ENCODE data around the gene USP47.

Gene USP47

DNA sequence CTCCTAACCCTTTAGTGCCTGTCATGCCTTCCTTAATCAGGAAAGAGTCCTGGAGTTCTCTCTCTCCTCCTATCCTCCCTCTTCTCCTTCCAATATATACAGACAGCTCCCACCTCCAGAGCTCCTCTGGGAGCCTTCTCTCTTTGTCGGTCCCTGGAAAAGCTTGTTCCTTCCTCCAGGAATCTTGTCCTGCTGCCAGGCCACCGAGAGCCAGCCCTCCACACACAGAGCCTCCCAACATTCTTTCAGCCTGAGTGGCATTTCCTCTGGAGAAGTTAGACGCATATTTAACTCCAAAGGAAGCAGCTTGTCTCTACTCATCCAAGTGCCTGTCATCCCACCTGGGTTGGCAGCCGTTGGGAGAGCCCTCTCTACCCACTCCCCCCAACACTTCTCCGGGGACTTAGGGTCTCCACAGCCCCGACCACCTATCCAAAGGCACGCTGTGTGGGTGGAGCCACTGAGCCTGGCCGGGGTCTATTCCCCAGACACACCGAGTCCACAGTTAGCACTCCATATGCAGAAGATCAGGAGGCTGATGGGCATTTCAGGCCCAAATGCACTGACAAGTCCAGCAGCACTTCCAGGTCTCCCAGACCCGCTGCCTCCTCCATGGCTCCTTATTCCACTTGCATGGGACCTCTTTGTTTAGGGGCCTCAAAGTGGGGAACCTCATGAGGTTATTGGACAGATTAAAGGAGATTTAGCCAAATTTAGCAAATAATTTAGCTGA lies 135.6 kb downstream of the USP47 start:
- H3K9me3 Mint-ChIP-seq: no peaks in the 10 kb centered on the region
- H3K36me3 Mint-ChIP-seq (ENCODE audit: insufficient read depth): peaks cover 2% of the 10 kb centered on the region
- DNase-seq (ENCODE audit: low spot score in 2 of 2) (no peak), ATAC-seq (replicated peaks; ENCODE audit: extremely low read depth, poor library complexity, severe bottlenecking) (no peak)
- H3K27ac Mint-ChIP-seq (ENCODE audit: low read depth): no peak overlapping the region
- peaks cover 16% of the 10 kb centered on the region for H3K27me3 Mint-ChIP-seq
- peaks cover 17% of the 10 kb centered on the region for H3K4me1 Mint-ChIP-seq
- H3K4me3 Mint-ChIP-seq: no peak overlapping the region

DNA sequence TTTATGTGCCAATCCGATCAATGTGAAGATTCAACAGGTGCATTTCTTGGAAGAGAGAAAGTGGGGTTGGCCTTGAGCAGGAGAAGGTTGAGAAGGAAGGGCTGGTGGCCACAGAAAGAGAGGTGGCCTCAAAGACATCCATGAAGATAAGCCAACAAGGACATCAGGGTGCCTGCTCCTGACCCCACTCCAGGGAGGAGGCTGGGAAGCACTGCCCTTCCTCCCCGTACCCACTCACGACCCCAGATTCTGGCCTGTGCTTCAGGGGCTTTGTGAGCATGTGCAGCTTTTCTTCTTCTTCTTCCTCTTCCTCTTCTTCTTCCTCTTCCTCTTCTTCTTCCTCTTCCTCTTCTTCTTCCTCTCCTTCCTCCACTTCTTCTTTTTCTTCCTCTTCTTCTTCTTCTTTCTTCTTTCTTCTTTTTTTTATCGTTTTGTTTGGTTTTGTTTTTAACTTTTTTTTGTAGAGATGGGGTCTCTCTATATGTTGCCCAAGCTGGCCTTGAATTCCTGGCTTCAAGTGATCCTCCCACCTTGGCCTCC lies 136.4 kb downstream of the USP47 start:
- Mint-ChIP-seq H3K9me3 (no peaks in the 10 kb centered on the region), H3K27ac (ENCODE audit: low read depth) (peak overlapping the region; percentile 23), H3K27me3 (peaks cover 16% of the 10 kb centered on the region), H3K36me3 (ENCODE audit: insufficient read depth) (peaks cover 2% of the 10 kb centered on the region), H3K4me3 (no peak overlapping the region), H3K4me1 (peaks cover 17% of the 10 kb centered on the region)
- no peak for ATAC-seq (replicated peaks; ENCODE audit: extremely low read depth, poor library complexity, severe bottlenecking)
- no peak for DNase-seq (ENCODE audit: low spot score in 2 of 2)

DNA sequence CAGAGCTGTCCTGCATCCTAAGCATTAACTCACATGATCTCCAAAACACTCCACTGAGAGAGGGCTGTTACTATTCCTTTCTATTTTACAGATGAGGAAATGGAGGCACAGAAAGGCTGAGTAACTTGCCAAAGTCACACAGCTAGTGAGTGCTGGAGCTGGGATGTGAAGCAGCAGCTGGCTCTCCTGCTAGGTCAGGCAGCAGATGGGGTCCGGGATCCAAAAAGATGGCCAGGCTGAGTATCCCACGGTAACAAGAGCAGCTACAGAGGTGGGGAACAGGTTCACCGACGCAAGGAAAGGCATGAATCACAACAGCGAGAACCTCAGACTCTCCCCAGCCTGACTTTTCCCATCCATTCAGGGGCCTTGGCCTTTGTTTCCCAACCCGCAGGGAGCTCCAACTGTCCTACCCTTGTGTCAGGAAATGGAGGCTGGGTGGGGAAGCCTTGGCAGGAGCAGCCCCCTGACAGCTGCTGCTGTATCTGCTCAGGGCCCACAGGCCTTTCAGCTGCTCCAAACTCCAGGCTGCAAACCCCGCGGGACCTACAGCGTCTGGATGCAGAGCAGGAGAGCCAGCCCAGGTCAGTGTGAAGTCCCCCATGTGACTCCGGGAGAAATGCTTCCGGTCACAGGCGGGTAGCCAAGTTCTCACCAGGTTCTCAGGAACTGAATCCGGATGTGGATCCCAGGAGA lies 137.2 kb downstream of the USP47 start:
- Mint-ChIP-seq H3K9me3 (no peaks in the 10 kb centered on the region), H3K27ac (ENCODE audit: low read depth) (peak overlapping the region; percentile 23), H3K4me3 (no peak overlapping the region), H3K36me3 (ENCODE audit: insufficient read depth) (peaks cover 2% of the 10 kb centered on the region), H3K4me1 (peaks cover 17% of the 10 kb centered on the region), H3K27me3 (peaks cover 16% of the 10 kb centered on the region)
- no peak for ATAC-seq (replicated peaks; ENCODE audit: extremely low read depth, poor library complexity, severe bottlenecking)
- no peak for DNase-seq (ENCODE audit: low spot score in 2 of 2)

GRCh38 chr11:11979488-11980117 lies 137.8 kb downstream of the USP47 start:
- ATAC-seq (replicated peaks; ENCODE audit: extremely low read depth, poor library complexity, severe bottlenecking) (no peak), DNase-seq (ENCODE audit: low spot score in 2 of 2) (no peak)
- peaks cover 17% of the 10 kb centered on the region for H3K4me1 Mint-ChIP-seq
- peaks cover 16% of the 10 kb centered on the region for H3K27me3 Mint-ChIP-seq
- no peak overlapping the region for H3K4me3 Mint-ChIP-seq
- no peak overlapping the region for H3K27ac Mint-ChIP-seq (ENCODE audit: low read depth)
- H3K9me3 Mint-ChIP-seq: no peaks in the 10 kb centered on the region
- peaks cover 2% of the 10 kb centered on the region for H3K36me3 Mint-ChIP-seq (ENCODE audit: insufficient read depth)

DNA sequence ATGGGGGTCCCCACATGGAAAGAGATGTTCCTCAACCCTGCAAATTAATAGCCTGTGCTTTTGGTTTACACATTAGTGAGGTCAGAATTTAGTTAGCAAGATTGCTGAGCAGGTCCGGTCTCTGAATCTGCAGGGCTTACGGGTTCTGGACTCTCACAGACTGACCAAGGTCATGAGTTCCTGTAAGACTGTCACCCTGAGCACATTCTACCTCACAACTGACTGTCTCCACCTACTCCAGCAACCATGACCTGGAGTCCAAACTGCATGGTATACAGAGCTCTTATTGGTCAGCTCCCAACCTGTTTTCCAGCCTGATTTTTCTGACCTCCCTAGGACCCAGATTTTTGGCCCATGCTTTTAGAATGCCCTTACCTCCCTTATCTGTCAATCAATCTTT lies 138.4 kb downstream of the USP47 start:
- ATAC-seq (replicated peaks; ENCODE audit: extremely low read depth, poor library complexity, severe bottlenecking) (no peak), DNase-seq (ENCODE audit: low spot score in 2 of 2) (no peak)
- peaks cover 12% of the 10 kb centered on the region for H3K4me1 Mint-ChIP-seq
- no peaks in the 10 kb centered on the region for H3K9me3 Mint-ChIP-seq
- peaks cover 16% of the 10 kb centered on the region for H3K27me3 Mint-ChIP-seq
- no peak overlapping the region for H3K27ac Mint-ChIP-seq (ENCODE audit: low read depth)
- H3K36me3 Mint-ChIP-seq (ENCODE audit: insufficient read depth): no peaks in the 10 kb centered on the region
- no peak overlapping the region for H3K4me3 Mint-ChIP-seq

DNA sequence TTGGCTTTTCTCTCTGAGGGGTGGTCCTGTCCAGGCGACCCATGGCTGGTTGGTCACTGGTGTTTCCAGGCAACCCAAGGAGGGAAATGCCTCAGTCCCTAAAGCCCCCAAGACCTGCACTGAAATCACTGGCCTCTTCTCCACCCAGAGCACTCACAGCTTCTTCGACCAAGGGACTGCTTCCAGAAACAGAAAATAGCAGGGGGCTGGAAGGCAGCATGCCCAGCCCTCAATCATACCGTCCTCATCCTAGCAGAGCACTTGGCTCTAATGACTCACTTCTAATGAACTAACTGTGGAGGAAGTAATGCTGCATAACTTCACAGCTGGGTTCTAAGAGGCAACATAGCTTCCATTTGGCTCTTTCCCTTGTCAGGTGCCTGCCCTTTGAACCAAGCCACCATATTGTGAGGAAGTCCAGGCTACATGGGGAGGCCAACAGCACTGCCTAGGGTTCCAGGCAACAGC lies 139.1 kb downstream of the USP47 start:
- no peak for DNase-seq (ENCODE audit: low spot score in 2 of 2)
- no peak for ATAC-seq (replicated peaks; ENCODE audit: extremely low read depth, poor library complexity, severe bottlenecking)
- Mint-ChIP-seq H3K4me3 (no peak overlapping the region), H3K36me3 (ENCODE audit: insufficient read depth) (no peaks in the 10 kb centered on the region), H3K9me3 (no peaks in the 10 kb centered on the region), H3K4me1 (peaks cover 6% of the 10 kb centered on the region), H3K27ac (ENCODE audit: low read depth) (no peak overlapping the region), H3K27me3 (peaks cover 16% of the 10 kb centered on the region)

DNA sequence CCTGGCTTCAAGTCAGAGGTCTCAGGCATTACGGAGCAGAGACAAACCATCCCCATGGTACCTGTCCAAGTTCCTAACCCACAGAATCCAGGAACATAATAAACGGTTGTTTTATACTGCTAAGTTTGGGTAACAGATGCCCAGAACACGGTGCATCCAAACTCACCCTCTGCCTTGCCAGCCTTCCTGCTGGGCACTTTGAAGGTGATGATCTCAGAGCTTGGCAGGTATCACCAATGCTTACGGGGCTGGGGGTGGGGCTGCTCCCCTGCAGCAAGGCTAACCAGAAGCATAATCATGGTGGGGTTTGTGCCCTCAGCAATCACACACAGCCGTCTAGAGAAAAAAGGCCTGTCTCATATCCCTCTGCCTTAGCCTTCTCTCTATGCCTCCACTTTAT lies 139.6 kb downstream of the USP47 start:
- DNase-seq (ENCODE audit: low spot score in 2 of 2) (no peak), ATAC-seq (replicated peaks; ENCODE audit: extremely low read depth, poor library complexity, severe bottlenecking) (no peak)
- H3K27ac Mint-ChIP-seq (ENCODE audit: low read depth): no peak overlapping the region
- H3K4me3 Mint-ChIP-seq: no peak overlapping the region
- H3K9me3 Mint-ChIP-seq: no peaks in the 10 kb centered on the region
- peaks cover 2% of the 10 kb centered on the region for H3K36me3 Mint-ChIP-seq (ENCODE audit: insufficient read depth)
- H3K4me1 Mint-ChIP-seq: peaks cover 1% of the 10 kb centered on the region
- peaks cover 16% of the 10 kb centered on the region for H3K27me3 Mint-ChIP-seq

DNA sequence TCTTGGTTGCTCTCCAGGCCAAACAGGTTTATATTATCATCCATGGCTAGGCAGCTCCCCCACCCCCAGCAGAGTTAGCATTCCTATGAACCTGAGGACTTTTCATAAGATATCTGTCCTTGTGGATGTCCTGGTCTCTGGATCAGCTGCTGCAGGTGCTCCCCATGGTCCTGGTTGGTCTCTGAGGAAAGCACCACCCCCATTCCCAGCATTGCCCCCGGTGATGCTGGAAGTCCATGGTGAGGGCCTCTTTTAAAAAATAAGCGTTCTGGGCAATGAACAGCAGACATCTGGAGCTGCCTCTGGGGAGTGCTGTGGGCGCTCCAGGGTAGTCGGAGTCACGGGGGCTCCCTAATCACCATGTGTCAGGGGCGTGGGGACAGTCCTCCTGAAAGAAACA lies 140.1 kb downstream of the USP47 start:
- Mint-ChIP-seq H3K36me3 (ENCODE audit: insufficient read depth) (peaks cover 2% of the 10 kb centered on the region), H3K9me3 (no peaks in the 10 kb centered on the region), H3K27ac (ENCODE audit: low read depth) (no peak overlapping the region), H3K4me1 (peaks cover under 1% of the 10 kb centered on the region), H3K27me3 (peaks cover 16% of the 10 kb centered on the region), H3K4me3 (no peak overlapping the region)
- ATAC-seq (replicated peaks; ENCODE audit: extremely low read depth, poor library complexity, severe bottlenecking) (no peak), DNase-seq (ENCODE audit: low spot score in 2 of 2) (no peak)

DNA sequence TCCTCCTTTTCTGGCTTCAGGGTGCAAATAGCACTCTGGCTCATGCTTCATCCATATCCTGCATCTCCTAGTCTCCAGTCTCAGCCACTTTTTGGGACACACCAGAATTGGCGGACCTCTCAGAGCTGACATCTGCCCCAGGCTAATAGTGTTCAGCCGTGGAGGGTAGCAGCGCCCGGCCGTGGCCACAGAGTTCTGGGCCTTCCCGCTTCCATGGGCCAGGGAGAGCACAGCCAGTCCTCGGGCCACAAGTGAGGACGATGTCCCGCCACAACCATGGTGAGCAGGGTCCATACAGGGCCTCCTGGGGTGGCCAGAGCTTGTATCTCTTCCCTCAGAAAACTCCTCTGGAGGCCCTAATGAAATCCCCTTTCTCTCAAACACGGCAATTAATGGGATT lies 140.7 kb downstream of the USP47 start:
- H3K9me3 Mint-ChIP-seq: no peaks in the 10 kb centered on the region
- H3K27ac Mint-ChIP-seq (ENCODE audit: low read depth): no peak overlapping the region
- no peak overlapping the region for H3K4me3 Mint-ChIP-seq
- peaks cover 7% of the 10 kb centered on the region for H3K4me1 Mint-ChIP-seq
- DNase-seq (ENCODE audit: low spot score in 2 of 2): no peak
- ATAC-seq (replicated peaks; ENCODE audit: extremely low read depth, poor library complexity, severe bottlenecking): no peak
- peaks cover 2% of the 10 kb centered on the region for H3K36me3 Mint-ChIP-seq (ENCODE audit: insufficient read depth)
- H3K27me3 Mint-ChIP-seq: peaks cover 16% of the 10 kb centered on the region

DNA sequence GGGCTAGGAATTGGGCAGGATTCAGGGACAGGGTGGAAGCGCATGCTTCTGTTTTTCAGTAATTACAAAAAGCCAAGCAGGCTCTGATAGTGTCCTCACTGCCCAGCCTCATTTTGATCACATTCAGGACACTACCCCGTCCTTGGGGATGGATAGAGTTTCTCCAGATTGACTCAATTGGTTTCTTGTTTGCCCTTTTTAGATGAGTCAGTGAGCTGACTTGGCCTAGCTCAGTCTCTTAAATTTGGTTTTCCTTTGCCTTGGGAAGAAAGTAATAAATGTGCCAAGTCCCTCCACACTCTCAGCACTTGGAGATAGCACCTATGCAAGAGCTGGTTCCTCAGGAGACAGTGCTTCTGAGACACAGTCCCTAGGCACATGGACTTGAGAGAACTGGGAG lies 141.2 kb downstream of the USP47 start:
- Mint-ChIP-seq H3K27ac (ENCODE audit: low read depth) (no peak overlapping the region), H3K4me1 (peaks cover 12% of the 10 kb centered on the region), H3K36me3 (ENCODE audit: insufficient read depth) (peaks cover 2% of the 10 kb centered on the region), H3K9me3 (no peaks in the 10 kb centered on the region), H3K27me3 (peaks cover 16% of the 10 kb centered on the region), H3K4me3 (no peak overlapping the region)
- no peak for DNase-seq (ENCODE audit: low spot score in 2 of 2)
- ATAC-seq (replicated peaks; ENCODE audit: extremely low read depth, poor library complexity, severe bottlenecking): no peak

GRCh38 chr11:11983427-11983826 lies 141.7 kb downstream of the USP47 start:
- no peak for ATAC-seq (replicated peaks; ENCODE audit: extremely low read depth, poor library complexity, severe bottlenecking)
- Mint-ChIP-seq H3K27me3 (peaks cover 16% of the 10 kb centered on the region), H3K9me3 (no peaks in the 10 kb centered on the region), H3K4me1 (peaks cover 14% of the 10 kb centered on the region), H3K27ac (ENCODE audit: low read depth) (no peak overlapping the region), H3K4me3 (no peak overlapping the region), H3K36me3 (ENCODE audit: insufficient read depth) (peaks cover 2% of the 10 kb centered on the region)
- no peak for DNase-seq (ENCODE audit: low spot score in 2 of 2)

DNA sequence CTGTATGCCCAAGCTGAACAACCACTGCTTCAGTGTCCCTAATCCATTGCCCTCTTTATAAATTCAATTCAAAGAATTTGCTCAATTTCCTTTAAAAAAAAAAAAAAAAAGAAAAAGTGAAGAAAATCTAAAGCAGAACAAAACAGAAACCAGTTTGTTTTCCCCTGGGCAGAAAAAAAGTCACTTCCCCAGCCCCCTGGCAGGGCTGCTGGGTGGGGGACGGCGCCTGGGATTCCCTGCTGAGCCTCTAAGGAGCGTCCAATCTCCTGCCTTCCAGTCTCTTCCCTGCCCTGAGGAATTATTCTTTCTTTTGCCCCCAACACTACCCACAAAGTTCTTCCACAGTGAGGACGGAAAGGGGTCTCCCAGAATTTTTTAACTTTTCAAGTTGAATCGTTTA lies 142.8 kb downstream of the USP47 start:
- Mint-ChIP-seq H3K4me1 (peaks cover 14% of the 10 kb centered on the region), H3K27me3 (peaks cover 16% of the 10 kb centered on the region), H3K9me3 (no peaks in the 10 kb centered on the region), H3K27ac (ENCODE audit: low read depth) (no peak overlapping the region), H3K4me3 (no peak overlapping the region), H3K36me3 (ENCODE audit: insufficient read depth) (peaks cover 2% of the 10 kb centered on the region)
- DNase-seq (ENCODE audit: low spot score in 2 of 2): no peak
- no peak for ATAC-seq (replicated peaks; ENCODE audit: extremely low read depth, poor library complexity, severe bottlenecking)
